Endodermal cell (in vitro differentiated cells): ENCODE measurements around the gene KIF3A. TPM values are rescaled to one million over a fixed set of nuclear protein-coding genes. Genes with fewer than 3 reads are reported as not detected.

ENCODE experiments used
- DNase-seq: peaks from one replicate; pipeline ENCODE4 v3.0.0-alpha.2; 2017
- H3K27ac ChIP-seq: 2 replicates; pipeline ENCODE4 v1.5.1; 2013; ENCODE audit warnings: mild to moderate bottlenecking, low read depth, low read length, moderate library complexity
- H3K27me3 ChIP-seq: 2 replicates; pipeline ENCODE4 v1.6.1; 2013; ENCODE audit warnings: mild to moderate bottlenecking, low read length, moderate library complexity; ENCODE audit not compliant: insufficient read depth, control insufficient read depth, poor library complexity, severe bottlenecking
- H3K36me3 ChIP-seq: 2 replicates; pipeline ENCODE4 v1.7.0; 2013; ENCODE audit warnings: mild to moderate bottlenecking, low read length, moderate library complexity; ENCODE audit not compliant: control insufficient read depth, insufficient read depth
- H3K4me1 ChIP-seq: one replicate; pipeline ENCODE4 v1.7.0; 2013; ENCODE audit warnings: low read length; ENCODE audit not compliant: control insufficient read depth, insufficient read depth
- H3K4me3 ChIP-seq: 2 replicates; pipeline ENCODE4 v1.5.1; 2013; ENCODE audit warnings: mild to moderate bottlenecking, low read length, moderate library complexity
- H3K9ac ChIP-seq: 2 replicates; pipeline ENCODE4 v1.6.1; 2013; ENCODE audit warnings: mild to moderate bottlenecking, low read length, moderate library complexity; ENCODE audit not compliant: poor library complexity, severe bottlenecking; ENCODE audit errors: extremely low read depth
- H3K9me3 ChIP-seq: 2 replicates; pipeline ENCODE4 v1.6.1; 2013; ENCODE audit warnings: mild to moderate bottlenecking, low read length, moderate library complexity; ENCODE audit not compliant: control insufficient read depth
- H3K27ac Mint-ChIP-seq: 2 replicates; pipeline ENCODE4 v1.8.0; 2020; ENCODE audit warnings: mixed read lengths
- H3K27me3 Mint-ChIP-seq: 2 replicates; pipeline ENCODE4 v1.8.0; 2021; ENCODE audit warnings: mild to moderate bottlenecking, mixed read lengths; ENCODE audit not compliant: insufficient read depth
- H3K36me3 Mint-ChIP-seq: 2 replicates; pipeline ENCODE4 v1.8.0; 2020; ENCODE audit warnings: low read depth, mixed read lengths
- H3K4me1 Mint-ChIP-seq: 2 replicates; pipeline ENCODE4 v1.8.0; 2020; ENCODE audit warnings: mixed read lengths
- H3K4me3 Mint-ChIP-seq: 2 replicates; pipeline ENCODE4 v1.8.0; 2020; ENCODE audit warnings: mild to moderate bottlenecking, moderate library complexity, mixed read lengths
- H3K9me3 Mint-ChIP-seq: 2 replicates; pipeline ENCODE4 v1.8.0; 2020; ENCODE audit warnings: mild to moderate bottlenecking, mixed read lengths
- CTCF ChIP-seq: fragments of 200-600 bp; sonication (generic); conservative IDR thresholded peaks from 2 replicates; pipeline ENCODE4 v1.5.0; 2021; ENCODE audit warnings: antibody characterized with exemption, mild to moderate bottlenecking
- WGBS, 2 experiments: methylation state at CpG; one replicate each; pipeline versions ENCODE4 v1.1.5 to v1.1.7; 2013; ENCODE audit warnings: missing lambda C conversion rate in 2 of 2, mixed read lengths in 1 of 2; ENCODE audit not compliant: insufficient coverage in 1 of 2, insufficient read length in 1 of 2; 5-methylcytosine and 5-hydroxymethylcytosine counted together
- total RNA-seq, 2 donors: library from RNA; stranded (reverse); fragmentation: NEBNext Ultra II Directional in 1 of 2; extraction: Animal tissue kit (Norgen Biotek cat#: 25700) in 1 of 2; gene quantifications; 2 replicates in 1 of 2; 3 replicates in 1 of 2; pipeline ENCODE4 v1.2.1, GENCODE V29; 2021

Gene KIF3A
- total RNA-seq, 2 donors from 2014 or later: 19.6 to 25.2 TPM

- no peak overlapping the region for H3K9ac ChIP-seq
- no peak overlapping the region for H3K4me3 Mint-ChIP-seq
- H3K27ac ChIP-seq: no peak overlapping the region
- no peaks in the 10 kb centered on the region for H3K4me1 ChIP-seq
- H3K9me3 ChIP-seq: peaks cover 20% of the 10 kb centered on the region
- H3K9me3 Mint-ChIP-seq: peaks cover 18% of the 10 kb centered on the region
- no peaks in the 10 kb centered on the region for H3K27me3 ChIP-seq
- H3K27me3 Mint-ChIP-seq: peaks cover 7% of the 10 kb centered on the region
- H3K4me1 Mint-ChIP-seq: no peaks in the 10 kb centered on the region
- H3K27ac Mint-ChIP-seq: no peak overlapping the region
- H3K36me3 Mint-ChIP-seq: peaks cover 10% of the 10 kb centered on the region
- no peak for TF ChIP-seq CTCF
- 96 to 100% methylated on average over 1 of the region's 1 CpG for WGBS, 2 experiments
- DNase-seq: no peak
- H3K4me3 ChIP-seq: peak overlapping the region; percentile 12
- H3K36me3 ChIP-seq: peaks cover 1% of the 10 kb centered on the region
These were observed 89.0 kb downstream of the KIF3A start for GRCh38 chr5:132648355-132648754.

GRCh38 chr5:132647473-132647872, 89.9 kb downstream of the KIF3A start:
- H3K27ac Mint-ChIP-seq: no peak overlapping the region
- 91 to 96% methylated on average over 2 of the region's 2 CpGs for WGBS, 2 experiments
- DNase-seq: no peak
- Histone ChIP-seq H3K27ac (no peak overlapping the region), H3K9ac (no peak overlapping the region), H3K4me1 (no peaks in the 10 kb centered on the region), H3K4me3 (no peak overlapping the region), H3K36me3 (peaks cover 10% of the 10 kb centered on the region), H3K27me3 (no peaks in the 10 kb centered on the region), H3K9me3 (peaks cover 20% of the 10 kb centered on the region)
- peaks cover 18% of the 10 kb centered on the region for H3K9me3 Mint-ChIP-seq
- no peaks in the 10 kb centered on the region for H3K4me1 Mint-ChIP-seq
- peaks cover 6% of the 10 kb centered on the region for H3K27me3 Mint-ChIP-seq
- H3K4me3 Mint-ChIP-seq: no peak overlapping the region
- TF ChIP-seq CTCF: no peak
- peaks cover 19% of the 10 kb centered on the region for H3K36me3 Mint-ChIP-seq

- Histone ChIP-seq H3K4me1 (no peaks in the 10 kb centered on the region), H3K27me3 (no peaks in the 10 kb centered on the region), H3K9ac (no peak overlapping the region), H3K9me3 (peaks cover 20% of the 10 kb centered on the region), H3K4me3 (no peak overlapping the region), H3K27ac (no peak overlapping the region), H3K36me3 (peaks cover 12% of the 10 kb centered on the region)
- TF ChIP-seq CTCF: no peak
- H3K4me1 Mint-ChIP-seq: no peaks in the 10 kb centered on the region
- H3K4me3 Mint-ChIP-seq: no peak overlapping the region
- DNase-seq: no peak
- peaks cover 18% of the 10 kb centered on the region for H3K9me3 Mint-ChIP-seq
- H3K27ac Mint-ChIP-seq: no peak overlapping the region
- H3K27me3 Mint-ChIP-seq: peaks cover 5% of the 10 kb centered on the region
- H3K36me3 Mint-ChIP-seq: peaks cover 25% of the 10 kb centered on the region
- 85 to 90% methylated on average over 4 to 11 of the region's 11 CpGs for WGBS, 2 experiments
These were observed 90.6 kb downstream of the KIF3A start for GRCh38 chr5:132646583-132647266.
